AG10803 (cell line): Measurements from ENCODE around the gene SHKBP1.

ENCODE experiments used
- DNase-seq: peaks from one replicate; pipeline ENCODE4 v3.0.0; 2010; ENCODE audit warnings: low read depth
- H3K4me3 ChIP-seq: 2 replicates; pipeline ENCODE4 v1.5.1; 2011; ENCODE audit warnings: mild to moderate bottlenecking, low read length, control low read depth
- CTCF ChIP-seq: conservative IDR thresholded peaks from 2 replicates; pipeline ENCODE4 v1.5.1; 2011; ENCODE audit warnings: mild to moderate bottlenecking, low read length, control low read depth, inconsistent platforms

SHKBP1 gene

GRCh38 chr19:40567750-40568494, 8.8 kb upstream of the SHKBP1 start:
- no peak for TF ChIP-seq CTCF
- DNase-seq: no peak
- H3K4me3 ChIP-seq: peak overlapping the region; percentile 51

GRCh38 chr19:40570313-40571004, 6.2 kb upstream of the SHKBP1 start:
- H3K4me3 ChIP-seq: peak overlapping the region; percentile 79
- peak; percentile 56 for TF ChIP-seq CTCF
- DNase-seq: peak; percentile 99

GRCh38 chr19:40571005-40571318, 5.7 kb upstream of the SHKBP1 start:
- H3K4me3 ChIP-seq: no peak overlapping the region; the same call in 1 of the 2 replicates
- TF ChIP-seq CTCF: no peak

GRCh38 chr19:40571831-40572495, 4.7 kb upstream of the SHKBP1 start:
- no peak for TF ChIP-seq CTCF
- no peak for DNase-seq
- H3K4me3 ChIP-seq: no peak overlapping the region

More at GRCh38 chr19:40571005-40571318, 5.7 kb upstream of the SHKBP1 start:
- DNase-seq: no peak

GRCh38 chr19:40575326-40575725, 1.3 kb upstream of the SHKBP1 start:
- no peak overlapping the region for H3K4me3 ChIP-seq
- no peak for TF ChIP-seq CTCF

GRCh38 chr19:40576151-40576584, 505 bp upstream of the SHKBP1 start:
- TF ChIP-seq CTCF: no peak
- DNase-seq: no peak
- peak overlapping the region; percentile 98 for H3K4me3 ChIP-seq

More at GRCh38 chr19:40575326-40575725, 1.3 kb upstream of the SHKBP1 start:
- DNase-seq: no peak
